ENCODE measurements around the gene ZIC2.

DNA sequence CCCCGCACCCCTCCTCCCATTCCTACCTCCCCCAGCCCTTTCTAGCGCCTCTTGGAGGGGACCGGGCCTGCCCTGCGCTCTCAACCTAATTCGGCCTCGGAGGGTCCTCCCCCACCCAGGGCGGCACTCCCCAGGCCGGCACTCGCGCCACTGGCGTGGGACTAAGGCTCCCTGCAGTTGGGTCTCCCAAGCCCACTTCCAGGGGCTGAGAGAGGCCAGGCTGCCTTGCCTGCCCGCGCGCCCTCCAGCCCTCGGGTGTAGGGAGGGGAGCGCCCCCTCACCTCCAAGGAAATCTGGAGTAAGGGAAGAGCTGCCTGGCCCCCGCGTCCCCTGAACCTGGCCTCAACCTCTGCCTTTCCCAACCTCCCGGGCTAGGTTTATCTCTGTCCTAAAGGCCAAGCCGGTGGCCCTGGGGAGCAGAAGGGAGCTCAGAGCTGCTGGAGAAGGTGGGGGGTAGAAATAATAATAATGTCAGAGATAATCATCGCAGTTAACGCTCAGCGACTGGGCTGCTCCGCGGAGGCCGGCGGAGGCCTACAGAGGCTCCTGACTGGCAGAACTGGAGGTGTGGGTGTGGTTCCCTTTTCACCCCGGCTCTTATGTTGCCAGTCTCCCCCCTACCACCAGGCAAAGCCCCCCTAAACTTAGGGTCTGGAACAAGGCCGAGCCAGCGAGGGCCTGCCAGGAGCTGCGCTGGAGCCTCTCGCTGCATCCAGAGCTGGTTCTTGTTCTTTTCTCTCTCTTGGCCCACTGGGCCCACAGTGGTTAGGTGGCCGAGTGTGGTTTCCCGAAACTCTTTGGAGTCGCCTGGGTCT, 9.6 kb downstream of the ZIC2 start:
- TF ChIP-seq POLR2AphosphoS5 (IDR thresholded peaks at IDR 0.05; ENCODE audit: borderline replicate concordance, low read depth, low read length), result no peak
- TF ChIP-seq EZH2 (IDR thresholded peaks at IDR 0.05), result no peak

Data from SK-N-MC (cell line).